ENCODE results near the gene RXFP4.

DNA sequence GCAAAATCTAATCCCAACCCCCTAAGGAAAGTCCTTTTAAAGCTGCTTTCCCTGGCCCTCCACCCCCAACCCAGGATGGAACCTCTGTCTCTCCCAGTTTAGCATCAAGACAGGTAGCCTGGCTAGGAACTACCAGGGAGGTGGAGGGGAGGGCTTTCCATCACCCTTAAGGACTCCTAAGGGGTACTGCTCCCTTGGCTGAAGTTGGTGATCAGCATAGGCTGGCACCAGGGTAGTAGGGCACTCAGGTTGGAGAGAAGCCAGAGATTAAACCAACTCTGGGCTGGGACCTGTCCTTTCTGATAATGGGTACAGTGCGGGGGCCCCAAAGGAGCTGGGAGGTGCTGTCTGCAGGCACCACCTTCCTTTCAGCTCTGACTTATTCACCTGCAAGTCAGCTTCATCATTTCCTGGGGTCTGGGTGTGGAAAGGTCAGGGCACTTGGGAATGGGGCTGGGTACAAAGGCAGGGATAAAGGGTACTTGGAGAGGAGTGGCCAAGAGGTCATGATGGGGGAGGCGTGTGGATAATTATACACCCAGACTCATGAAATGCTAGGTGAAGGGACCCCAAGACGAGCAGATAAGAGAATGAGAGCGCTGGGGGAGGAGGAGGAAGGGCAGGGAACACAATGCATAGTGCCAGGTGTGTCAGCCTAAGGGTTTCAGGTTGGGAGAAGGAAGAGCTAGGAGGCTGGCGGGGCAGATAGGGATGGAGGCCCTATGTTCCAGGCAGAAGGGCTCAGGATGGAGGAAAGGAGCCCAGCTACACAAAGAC, 35.7 kb downstream of the RXFP4 start:
- TF ChIP-seq POLR2AphosphoS5 (IDR thresholded peaks at IDR 0.05; ENCODE audit: insufficient read depth in 1 of 2, low read depth in 1 of 2), result no peak
- TF ChIP-seq, protein P1, sequence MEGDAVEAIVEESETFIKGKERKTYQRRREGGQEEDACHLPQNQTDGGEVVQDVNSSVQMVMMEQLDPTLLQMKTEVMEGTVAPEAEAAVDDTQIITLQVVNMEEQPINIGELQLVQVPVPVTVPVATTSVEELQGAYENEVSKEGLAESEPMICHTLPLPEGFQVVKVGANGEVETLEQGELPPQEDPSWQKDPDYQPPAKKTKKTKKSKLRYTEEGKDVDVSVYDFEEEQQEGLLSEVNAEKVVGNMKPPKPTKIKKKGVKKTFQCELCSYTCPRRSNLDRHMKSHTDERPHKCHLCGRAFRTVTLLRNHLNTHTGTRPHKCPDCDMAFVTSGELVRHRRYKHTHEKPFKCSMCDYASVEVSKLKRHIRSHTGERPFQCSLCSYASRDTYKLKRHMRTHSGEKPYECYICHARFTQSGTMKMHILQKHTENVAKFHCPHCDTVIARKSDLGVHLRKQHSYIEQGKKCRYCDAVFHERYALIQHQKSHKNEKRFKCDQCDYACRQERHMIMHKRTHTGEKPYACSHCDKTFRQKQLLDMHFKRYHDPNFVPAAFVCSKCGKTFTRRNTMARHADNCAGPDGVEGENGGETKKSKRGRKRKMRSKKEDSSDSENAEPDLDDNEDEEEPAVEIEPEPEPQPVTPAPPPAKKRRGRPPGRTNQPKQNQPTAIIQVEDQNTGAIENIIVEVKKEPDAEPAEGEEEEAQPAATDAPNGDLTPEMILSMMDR (IDR thresholded peaks at IDR 0.05), result no peak
